Brain microvascular endothelial cell (primary cell): ENCODE data around the gene YAF2.
A peak's percentile ranks its signal among the peaks of the same experiment; 100 is the strongest.
"Not testable (repeated sequence)": the region's sequence is repeated elsewhere in the genome, so short reads cannot be mapped to it uniquely, and the experiment has no call there.

Experiments
- DNase-seq: peaks from one replicate; pipeline ENCODE4 v3.0.0-alpha.2; 2020
- H3K27ac ChIP-seq: fragments of 250-450 bp; sonication (Bioruptor Pico); 2 replicates; pipeline ENCODE4 v1.5.1; 2020; ENCODE audit warnings: mild to moderate bottlenecking, moderate library complexity
- H3K27me3 ChIP-seq: fragments of 250-450 bp; sonication (Bioruptor Pico); replicated peaks from 2 replicates; pipeline ENCODE4 v1.5.1; 2020; ENCODE audit warnings: mild to moderate bottlenecking
- H3K36me3 ChIP-seq: fragments of 250-450 bp; sonication (Bioruptor Pico); replicated peaks from 2 replicates; pipeline ENCODE4 v1.5.1; 2020; ENCODE audit warnings: mild to moderate bottlenecking
- H3K4me3 ChIP-seq: 2 replicates; pipeline ENCODE4 v1.5.1; 2011; ENCODE audit warnings: low read depth, mild to moderate bottlenecking, control low read depth, low read length, moderate library complexity
- CTCF ChIP-seq: IDR thresholded peaks from 2 replicates; pipeline ENCODE4 v1.5.1; 2011; ENCODE audit warnings: low read depth, mild to moderate bottlenecking, moderate library complexity, low read length, control low read depth, inconsistent platforms; ENCODE audit errors: missing control alignments
- in situ Hi-C: cut with HindIII; loops from 2 replicates; pipeline ENCODE4 v1.10.0; 2017; ENCODE audit warnings: low sequenced_read_pairs, low pct_ligation_motif_present

The YAF2 gene

DNA sequence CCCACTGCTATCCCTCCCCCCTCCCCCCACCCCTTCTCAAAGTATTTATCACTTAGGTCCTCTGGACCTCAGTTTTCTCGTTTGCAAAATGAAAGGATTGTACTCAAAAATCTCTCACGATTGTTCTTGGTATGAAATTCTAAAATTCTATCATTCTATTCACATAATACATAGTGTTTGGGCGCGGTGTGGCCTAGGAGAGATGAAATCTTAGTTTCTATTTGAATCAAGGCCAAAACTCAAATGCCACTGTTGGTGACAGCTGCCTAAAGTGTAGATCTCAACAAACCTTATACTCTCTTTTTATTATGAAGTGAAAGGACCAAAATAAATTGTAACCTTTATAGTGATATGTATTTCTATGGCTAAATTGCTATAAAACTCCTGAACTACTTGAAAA lies 23.7 kb upstream of the YAF2 start:
- DNase-seq: no peak
- no peak overlapping the region for H3K27ac ChIP-seq
- in situ Hi-C loops: no loop called here
- H3K36me3 ChIP-seq: no peaks in the 10 kb centered on the region
- no peaks in the 10 kb centered on the region for H3K27me3 ChIP-seq
- H3K4me3 ChIP-seq: no peak overlapping the region
- TF ChIP-seq CTCF: no peak

DNA sequence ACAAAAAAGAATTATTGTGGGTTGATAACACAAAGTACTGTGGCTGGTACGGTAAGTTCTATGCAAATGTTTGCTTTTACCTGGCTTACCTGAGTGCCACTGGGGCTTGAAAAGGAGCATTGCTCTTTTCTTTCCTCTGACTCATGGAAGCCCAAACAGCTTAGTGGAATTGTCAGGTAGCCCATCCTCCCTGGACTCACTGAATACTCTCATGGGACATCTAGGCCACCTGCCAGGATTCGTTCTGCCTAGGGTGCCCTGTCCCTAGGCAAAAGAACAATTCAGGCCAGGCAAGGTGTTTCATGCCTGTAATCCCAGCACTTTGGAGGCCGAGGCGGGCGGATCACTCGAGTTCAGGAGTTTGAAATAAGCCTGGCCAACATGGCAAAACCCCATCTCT lies 22.5 kb upstream of the YAF2 start:
- Histone ChIP-seq H3K27me3 (no peaks in the 10 kb centered on the region), H3K36me3 (no peaks in the 10 kb centered on the region), H3K27ac (no peak overlapping the region), H3K4me3 (no peak overlapping the region)
- DNase-seq: no peak
- no peak for TF ChIP-seq CTCF
- in situ Hi-C loops: no loop called here

DNA sequence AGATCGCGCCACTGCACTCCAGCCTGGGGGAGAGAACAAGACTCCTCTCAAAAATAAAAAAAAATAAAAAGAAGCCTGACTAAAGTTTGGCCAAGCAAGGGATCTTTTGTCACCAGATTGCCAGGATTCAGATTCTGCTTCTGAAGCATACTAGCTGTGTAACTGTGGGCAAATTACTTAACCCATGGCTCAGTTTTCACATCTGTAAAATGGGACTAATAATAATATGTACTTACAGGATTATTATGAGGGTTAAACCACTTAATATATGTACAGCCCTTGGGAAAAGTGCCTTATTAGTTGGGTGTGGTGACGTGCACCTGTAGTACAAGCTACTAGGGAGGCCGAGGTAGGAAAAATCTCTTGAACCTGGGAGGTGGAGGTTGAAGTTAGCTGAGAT lies 21.7 kb upstream of the YAF2 start:
- no peak overlapping the region for H3K4me3 ChIP-seq
- H3K27me3 ChIP-seq: no peaks in the 10 kb centered on the region
- no peak for DNase-seq
- TF ChIP-seq CTCF: no peak
- H3K27ac ChIP-seq: no peak overlapping the region
- in situ Hi-C loops: no loop called here
- no peaks in the 10 kb centered on the region for H3K36me3 ChIP-seq

GRCh38 chr12:42255866-42256261 lies 17.8 kb upstream of the YAF2 start:
- no peak for DNase-seq
- in situ Hi-C loops: no loop called here
- H3K27me3 ChIP-seq: no peaks in the 10 kb centered on the region
- H3K36me3 ChIP-seq: no peaks in the 10 kb centered on the region
- H3K4me3 ChIP-seq: no peak overlapping the region
- TF ChIP-seq CTCF: no peak
- no peak overlapping the region for H3K27ac ChIP-seq

- no peak overlapping the region for H3K4me3 ChIP-seq
- H3K36me3 ChIP-seq: no peaks in the 10 kb centered on the region
- no peaks in the 10 kb centered on the region for H3K27me3 ChIP-seq
- no peak overlapping the region for H3K27ac ChIP-seq
- TF ChIP-seq CTCF: peak; percentile 19
- DNase-seq: no peak
- in situ Hi-C loops: no loop called here
Measured at GRCh38 chr12:42255221-42255865, 17.3 kb upstream of the YAF2 start.

GRCh38 chr12:42252645-42253044 lies 14.6 kb upstream of the YAF2 start:
- H3K27ac ChIP-seq, H3K4me3 ChIP-seq, in situ Hi-C loops, H3K27me3 ChIP-seq, DNase-seq, H3K36me3 ChIP-seq: not testable (repeated sequence)

- in situ Hi-C loops: not testable (repeated sequence)
Measured at GRCh38 chr12:42249033-42249432, 11.0 kb upstream of the YAF2 start.

More at GRCh38 chr12:42249033-42249432, 11.0 kb upstream of the YAF2 start:
- H3K27me3 ChIP-seq, H3K36me3 ChIP-seq, H3K4me3 ChIP-seq, DNase-seq, H3K27ac ChIP-seq: not testable (repeated sequence)
